GM12891 (cell line): ENCODE results near the gene MISP.

Experiments used
- PAX5 ChIP-seq: IDR thresholded peaks from 2 replicates; pipeline ENCODE4 v1.6.1; 2011; ENCODE audit warnings: low read length, moderate library complexity, mild to moderate bottlenecking; ENCODE audit not compliant: insufficient read depth, severe bottlenecking
- POLR2A ChIP-seq: IDR thresholded peaks from 2 replicates; pipeline ENCODE4 v1.6.1; 2011; ENCODE audit warnings: low read depth, low read length, control low read depth
- POLR2AphosphoS5 ChIP-seq: IDR thresholded peaks from 2 replicates; pipeline ENCODE4 v1.6.1; 2011; ENCODE audit warnings: low read depth, low read length, control low read depth
- POU2F2 ChIP-seq: IDR thresholded peaks from 2 replicates; pipeline ENCODE4 v1.6.1; 2011; ENCODE audit warnings: low read depth, mild to moderate bottlenecking, control low read depth, low read length, moderate library complexity
- SPI1 ChIP-seq: IDR thresholded peaks from 2 replicates; pipeline ENCODE4 v1.6.1; 2011; ENCODE audit warnings: low read depth, low read length, control low read depth
- TAF1 ChIP-seq: IDR thresholded peaks from 2 replicates; pipeline ENCODE4 v1.6.1; 2011; ENCODE audit warnings: low read depth, low read length, control low read depth

- TF ChIP-seq POLR2A (no peak), POLR2AphosphoS5 (no peak), TAF1 (no peak), SPI1 (no peak), POU2F2 (no peak), PAX5 (no peak)
These were observed 28.3 kb upstream of the MISP start for GRCh38 chr19:722553-723101.
